ENCODE measurements around the gene TRMT13.
A peak's percentile ranks its signal among the peaks of the same experiment; 100 is the strongest.

TRMT13 gene

DNA sequence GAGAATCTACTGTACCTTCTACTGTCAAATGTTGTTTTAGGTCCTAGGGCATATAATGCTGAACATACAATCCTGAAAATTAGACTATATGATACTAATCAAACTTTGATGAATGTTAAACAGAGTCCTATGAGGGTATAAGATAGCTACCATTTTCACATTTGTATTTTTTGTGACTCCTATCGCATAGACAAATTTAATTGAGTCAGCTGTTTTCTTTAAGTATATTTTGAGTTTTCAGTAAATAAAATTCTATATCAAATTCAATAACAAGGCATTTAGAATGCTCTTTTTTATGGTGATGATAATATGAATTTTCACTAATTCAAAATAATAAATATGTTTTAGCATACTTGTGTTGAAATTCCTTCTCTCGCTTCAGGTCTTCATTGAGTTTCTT, 35.1 kb downstream of the TRMT13 start:
- no peak overlapping the region for H3K4me3 ChIP-seq (replicated peaks; ENCODE audit: low read depth, low read length)
- TF ChIP-seq, protein P1, sequence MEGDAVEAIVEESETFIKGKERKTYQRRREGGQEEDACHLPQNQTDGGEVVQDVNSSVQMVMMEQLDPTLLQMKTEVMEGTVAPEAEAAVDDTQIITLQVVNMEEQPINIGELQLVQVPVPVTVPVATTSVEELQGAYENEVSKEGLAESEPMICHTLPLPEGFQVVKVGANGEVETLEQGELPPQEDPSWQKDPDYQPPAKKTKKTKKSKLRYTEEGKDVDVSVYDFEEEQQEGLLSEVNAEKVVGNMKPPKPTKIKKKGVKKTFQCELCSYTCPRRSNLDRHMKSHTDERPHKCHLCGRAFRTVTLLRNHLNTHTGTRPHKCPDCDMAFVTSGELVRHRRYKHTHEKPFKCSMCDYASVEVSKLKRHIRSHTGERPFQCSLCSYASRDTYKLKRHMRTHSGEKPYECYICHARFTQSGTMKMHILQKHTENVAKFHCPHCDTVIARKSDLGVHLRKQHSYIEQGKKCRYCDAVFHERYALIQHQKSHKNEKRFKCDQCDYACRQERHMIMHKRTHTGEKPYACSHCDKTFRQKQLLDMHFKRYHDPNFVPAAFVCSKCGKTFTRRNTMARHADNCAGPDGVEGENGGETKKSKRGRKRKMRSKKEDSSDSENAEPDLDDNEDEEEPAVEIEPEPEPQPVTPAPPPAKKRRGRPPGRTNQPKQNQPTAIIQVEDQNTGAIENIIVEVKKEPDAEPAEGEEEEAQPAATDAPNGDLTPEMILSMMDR (IDR thresholded peaks at IDR 0.05; ENCODE audit: low read length, missing control alignments): no peak
- DNase-seq (ENCODE audit: low read depth): no peak

DNA sequence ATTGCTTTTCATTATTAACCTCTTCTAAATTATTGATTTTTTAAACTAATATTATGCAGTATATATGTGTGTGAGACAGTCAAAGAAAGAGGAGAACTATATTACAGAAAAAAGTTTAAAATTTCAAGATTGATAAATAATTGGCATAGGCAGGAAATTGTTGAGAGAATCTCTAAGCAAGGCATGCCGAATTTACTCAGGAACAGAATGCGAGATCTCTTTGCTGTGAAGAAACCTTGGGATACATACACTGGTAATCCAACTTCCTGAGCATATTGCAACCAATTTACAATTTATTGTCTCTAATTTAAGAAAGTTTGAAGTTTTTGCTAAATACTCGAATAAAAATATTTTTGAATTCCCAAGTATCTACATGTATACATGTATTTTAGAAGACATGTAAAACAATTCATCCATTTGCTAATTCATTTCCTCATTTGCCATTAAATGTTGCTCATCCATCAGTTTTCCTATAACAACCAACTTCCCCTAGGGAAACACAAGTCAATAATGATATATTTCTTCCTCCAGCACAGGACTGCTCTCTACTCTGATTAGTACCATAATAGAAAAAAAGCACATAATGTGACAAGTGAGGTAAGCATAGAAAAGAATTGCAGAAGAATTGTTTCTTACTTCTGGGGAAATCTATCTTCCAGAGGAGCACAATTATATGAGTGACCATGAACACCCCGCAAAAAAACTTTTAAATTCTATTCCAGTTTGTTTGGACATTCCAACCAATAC, 44.5 kb downstream of the TRMT13 start:
- no peak overlapping the region for H3K4me3 ChIP-seq (replicated peaks; ENCODE audit: low read depth, low read length)
- TF ChIP-seq, protein P1 (IDR thresholded peaks at IDR 0.05; ENCODE audit: low read length, missing control alignments): no peak
- no peak for DNase-seq (ENCODE audit: low read depth)

DNA sequence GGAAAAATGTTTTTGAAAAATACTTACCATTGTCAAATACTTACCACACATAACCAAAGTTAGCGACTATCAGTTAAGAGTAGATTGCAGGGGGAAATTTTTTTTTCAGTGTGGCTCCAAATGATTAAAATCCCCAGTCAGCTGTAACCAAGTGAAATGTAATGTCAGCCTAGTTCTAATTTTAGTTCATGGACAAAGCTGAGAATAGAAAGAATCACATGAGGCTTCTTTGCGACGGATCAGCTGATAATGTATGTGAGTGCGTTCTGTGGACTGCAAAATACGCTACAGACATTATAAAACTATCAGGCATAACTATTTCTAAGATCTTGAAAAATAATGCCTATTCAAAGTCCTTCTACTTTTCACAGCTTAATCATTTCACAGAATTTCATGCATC, 45.1 kb downstream of the TRMT13 start, which contains the start of gene LRRC39:
TSS of gene LRRC39 (minus strand) at position 166 of the 400 bp plus-strand sequence. CDS start 9,740 bp downstream, outside the sequence.
- TF ChIP-seq, protein P1 (IDR thresholded peaks at IDR 0.05; ENCODE audit: low read length, missing control alignments): no peak
- H3K4me3 ChIP-seq (replicated peaks; ENCODE audit: low read depth, low read length): no peak within 1 kb of the TSS
- DNase-seq (ENCODE audit: low read depth): no peak

DNA sequence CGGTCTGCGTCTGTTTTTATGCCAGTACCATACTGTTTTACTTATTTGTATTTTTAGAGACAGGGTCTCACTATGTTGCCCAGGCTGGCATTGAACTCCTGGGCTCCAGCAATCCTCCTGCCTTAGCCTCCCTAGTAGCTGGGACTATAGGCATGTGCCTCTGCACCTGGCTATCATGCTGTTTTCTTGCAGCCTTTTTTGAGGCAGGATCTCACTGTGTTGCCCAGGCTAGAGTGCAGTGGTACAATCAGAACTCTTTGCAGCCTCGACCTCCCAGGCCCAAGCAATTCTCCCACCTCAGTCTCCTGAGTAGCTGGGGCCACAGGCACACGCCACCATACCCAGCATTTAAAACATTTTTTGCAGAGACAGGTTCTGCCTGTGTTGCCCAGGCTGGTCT, 50.4 kb downstream of the TRMT13 start:
- no peak for DNase-seq (ENCODE audit: low read depth)
- no peak overlapping the region for H3K4me3 ChIP-seq (replicated peaks; ENCODE audit: low read depth, low read length)
- TF ChIP-seq, protein P1 (IDR thresholded peaks at IDR 0.05; ENCODE audit: low read length, missing control alignments): no peak

DNA sequence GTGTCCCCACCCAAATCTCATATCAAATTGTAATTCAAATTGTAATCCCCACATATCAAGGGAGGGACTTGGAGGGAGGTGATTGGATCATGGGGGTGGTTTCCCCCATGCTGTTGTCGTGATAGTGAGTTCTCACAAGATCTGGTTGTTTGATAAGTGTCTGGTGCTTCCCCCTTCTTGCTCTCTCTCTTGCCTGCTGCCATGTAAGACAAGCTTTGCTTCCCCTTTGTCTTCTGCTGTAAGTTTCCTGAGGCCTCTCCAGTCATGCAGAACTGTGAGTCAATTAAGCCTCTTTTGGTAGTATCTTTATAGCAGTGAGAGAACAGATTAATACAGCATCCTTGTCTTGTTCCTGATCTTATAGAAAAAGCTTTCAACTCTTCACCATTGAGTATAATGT, 51.6 kb downstream of the TRMT13 start:
- TF ChIP-seq, protein P1 (IDR thresholded peaks at IDR 0.05; ENCODE audit: low read length, missing control alignments): no peak
- DNase-seq (ENCODE audit: low read depth): no peak
- H3K4me3 ChIP-seq (replicated peaks; ENCODE audit: low read depth, low read length): no peak overlapping the region

DNA sequence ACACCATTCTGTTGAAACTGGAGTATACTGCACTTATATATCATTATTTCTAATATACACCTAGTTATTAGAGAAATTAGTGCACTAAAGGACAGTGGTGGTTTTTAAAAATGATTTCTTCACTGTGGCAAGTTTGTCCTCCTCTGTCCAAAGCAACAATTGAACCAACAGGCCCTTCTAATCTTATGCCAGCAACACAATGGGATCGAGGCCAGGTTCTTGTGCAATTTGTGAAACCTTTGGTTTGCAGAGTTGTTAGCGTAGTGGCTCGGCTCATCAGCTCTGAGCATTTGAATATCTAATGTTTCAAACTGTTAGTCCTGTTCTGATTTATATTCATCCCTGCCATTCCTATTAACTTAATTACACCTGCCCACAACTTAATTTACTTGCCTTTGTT, 54.9 kb downstream of the TRMT13 start:
- H3K4me3 ChIP-seq (replicated peaks; ENCODE audit: low read depth, low read length): no peak overlapping the region
- TF ChIP-seq, protein P1 (IDR thresholded peaks at IDR 0.05; ENCODE audit: low read length, missing control alignments): no peak
- peak; percentile 90 for DNase-seq (ENCODE audit: low read depth)

DNA sequence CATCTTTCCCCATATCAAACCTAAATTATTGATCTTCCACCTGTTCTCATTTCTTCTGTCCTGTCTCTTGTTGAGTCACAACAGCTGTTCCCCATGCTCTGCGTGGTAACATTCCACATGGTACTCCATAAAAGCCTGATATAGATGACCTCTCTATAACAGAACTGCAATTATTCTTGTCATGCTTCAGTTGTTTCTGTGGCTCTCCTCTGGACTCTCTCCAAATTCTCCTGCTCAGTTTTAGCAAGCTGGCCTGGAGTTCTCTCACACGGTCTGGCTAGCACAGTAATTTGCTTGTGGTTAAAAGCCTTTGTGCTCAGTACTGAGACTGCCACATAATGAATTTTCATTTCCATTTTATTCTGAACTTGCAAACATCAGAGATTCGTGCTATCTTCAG, 55.7 kb downstream of the TRMT13 start:
- TF ChIP-seq, protein P1 (IDR thresholded peaks at IDR 0.05; ENCODE audit: low read length, missing control alignments): no peak
- peak; percentile 73 for DNase-seq (ENCODE audit: low read depth)
- H3K4me3 ChIP-seq (replicated peaks; ENCODE audit: low read depth, low read length): no peak overlapping the region

Measured in fibroblast of pulmonary artery (primary cell).